A549 (cell line): ENCODE measurements around the gene YIPF1. TPM values are rescaled to one million over a fixed set of nuclear protein-coding genes. Genes with fewer than 3 reads are reported as not detected.

ENCODE experiments used
- ATAC-seq, 2 experiments: fragments of 200-7000 bp in 1 of 2; fragments of >200 bp in 1 of 2; cut with Nextera tagmentation in 1 of 2; cut with Tn5 transposase in 1 of 2; 3 replicates each; pipeline versions ENCODE4 v1.8.0 to v1.9.1; 2018 to 2020; ENCODE audit warnings: mild to moderate bottlenecking in 1 of 2, moderate library complexity in 1 of 2
- CTCF ChIA-PET: fragments of 300-600 bp; sonication (Branson Sonifier 250); formaldehyde crosslinking; extraction: SDS; loops from one replicate; lab custom pipeline; 2021; ENCODE audit warnings: antibody characterized with exemption, inconsistent platforms; lab: Yijun Ruan, JAX
- POLR2A ChIA-PET: fragments of 350-600 bp; formaldehyde crosslinking; extraction: SDS; loops from one replicate; lab custom pipeline; 2021; ENCODE audit warnings: antibody characterized with exemption, inconsistent platforms; lab: Yijun Ruan, JAX
- DNase-seq, 2 experiments: peaks; one replicate each; pipeline versions ENCODE4 v3.0.0 to v3.0.0-alpha.2; 2011 to 2016; ENCODE audit warnings: low read depth in 1 of 2, low spot score in 1 of 2
- FAIRE-seq: peaks from 2 replicates; lab custom pipeline; 2011; peaks lifted over from hg19 to GRCh38; lab: Jason Lieb, UNC
- H3K27ac ChIP-seq, 2 experiments: fragments of >200 bp; sonication (Bioruptor Twin); formaldehyde crosslinking; 3 replicates each; pipeline ENCODE4 v1.5.1; 2016 to 2017
- H3K4me1 ChIP-seq: fragments of >200 bp; sonication (Bioruptor Twin); formaldehyde crosslinking; 3 replicates; pipeline ENCODE4 v1.6.1; 2016
- H3K4me2 ChIP-seq: fragments of >200 bp; sonication (Bioruptor Twin); formaldehyde crosslinking; 3 replicates; pipeline ENCODE4 v1.6.1; 2016
- H3K4me3 ChIP-seq: fragments of >200 bp; sonication (Bioruptor Twin); formaldehyde crosslinking; 3 replicates; pipeline ENCODE4 v1.5.1; 2016
- H3K9me3 ChIP-seq: fragments of >200 bp; sonication (Bioruptor Twin); formaldehyde crosslinking; 3 replicates; pipeline ENCODE4 v1.6.1; 2016
- E2F6 ChIP-seq: IDR thresholded peaks from 2 replicates; pipeline ENCODE4 v1.6.1; 2012; ENCODE audit warnings: low read depth, borderline replicate concordance
- EP300 ChIP-seq, 2 experiments: fragments of >200 bp; sonication (Bioruptor Twin); formaldehyde crosslinking; IDR thresholded peaks; 2 replicates in 1 of 2; 3 replicates in 1 of 2; pipeline ENCODE4 v1.6.1; 2016 to 2017
- ESRRA ChIP-seq: fragments of 150-350 bp; IDR thresholded peaks from 2 replicates; pipeline ENCODE4 v1.6.1; 2014; ENCODE audit warnings: mild to moderate bottlenecking, low read length, borderline replicate concordance
- GATA3 ChIP-seq: IDR thresholded peaks from 2 replicates; pipeline ENCODE4 v1.6.1; 2012; ENCODE audit warnings: borderline replicate concordance
- HDAC2 ChIP-seq: fragments of 200-600 bp; sonication (generic); IDR thresholded peaks from 2 replicates; pipeline ENCODE4 v1.6.1; 2016
- HES2 ChIP-seq: fragments of >200 bp; sonication (Bioruptor Twin); formaldehyde crosslinking; IDR thresholded peaks from 2 replicates; pipeline ENCODE4 v1.6.1; 2016
- HOXA7 ChIP-seq: fragments of 250-450 bp; sonication (Bioruptor Pico); IDR thresholded peaks from 2 replicates; pipeline ENCODE4 v1.5.0; 2020; ENCODE audit warnings: mild to moderate bottlenecking, moderate library complexity
- JUN ChIP-seq, 2 experiments: fragments of >200 bp; sonication (Bioruptor Twin); formaldehyde crosslinking; IDR thresholded peaks; 2 replicates in 1 of 2; 3 replicates in 1 of 2; pipeline ENCODE4 v1.6.1; 2016 to 2017
- JUNB ChIP-seq: fragments of >200 bp; sonication (Bioruptor Twin); formaldehyde crosslinking; IDR thresholded peaks from 2 replicates; pipeline ENCODE4 v1.6.1; 2016
- KDM1A ChIP-seq: fragments of 200-600 bp; sonication (generic); IDR thresholded peaks from 2 replicates; pipeline ENCODE4 v1.6.1; 2016; ENCODE audit warnings: low read depth, mild to moderate bottlenecking
- KDM5A ChIP-seq: fragments of 200-600 bp; sonication (generic); IDR thresholded peaks from 2 replicates; pipeline ENCODE4 v1.6.1; 2016; ENCODE audit warnings: antibody characterized with exemption, mild to moderate bottlenecking
- MAFK ChIP-seq: fragments of 450-650 bp; IDR thresholded peaks from 2 replicates; pipeline ENCODE4 v1.6.1; 2014; ENCODE audit not compliant: partially characterized antibody
- NFE2L2 ChIP-seq: fragments of 150-350 bp; conservative IDR thresholded peaks from 2 replicates; pipeline ENCODE4 v1.6.1; 2014; ENCODE audit warnings: low read length
- PBX3 ChIP-seq: IDR thresholded peaks from 2 replicates; pipeline ENCODE4 v1.6.1; 2012
- POLR2A ChIP-seq: IDR thresholded peaks from 2 replicates; pipeline ENCODE4 v1.6.1; 2012; ENCODE audit warnings: mild to moderate bottlenecking, low read length
- RARB ChIP-seq: fragments of 250-450 bp; sonication (Bioruptor Pico); IDR thresholded peaks from 2 replicates; pipeline ENCODE4 v1.8.0; 2021; ENCODE audit warnings: mild to moderate bottlenecking, moderate library complexity
- RCOR1 ChIP-seq: fragments of 150-350 bp; IDR thresholded peaks from 2 replicates; pipeline ENCODE4 v1.6.1; 2014; ENCODE audit warnings: antibody characterized with exemption, low read length, low read depth
- REST ChIP-seq: fragments of 200-600 bp; sonication (generic); IDR thresholded peaks from 2 replicates; pipeline ENCODE4 v1.6.1; 2016; ENCODE audit warnings: antibody characterized with exemption, mild to moderate bottlenecking, moderate library complexity
- RFX5 ChIP-seq: fragments of 450-650 bp; IDR thresholded peaks from 2 replicates; pipeline ENCODE4 v1.7.1; 2014; ENCODE audit warnings: antibody characterized with exemption, mild to moderate bottlenecking, moderate library complexity
- SMC3 ChIP-seq: fragments of >200 bp; sonication (Bioruptor Twin); formaldehyde crosslinking; IDR thresholded peaks from 3 replicates; pipeline ENCODE4 v1.6.1; 2018; ENCODE audit warnings: inconsistent platforms
- TFCP2L1 ChIP-seq: fragments of 250-450 bp; sonication (Bioruptor Pico); IDR thresholded peaks from 2 replicates; pipeline ENCODE4 v1.5.0; 2021; ENCODE audit warnings: mild to moderate bottlenecking
- TP53 ChIP-seq: fragments of 250-450 bp; sonication (Bioruptor Pico); IDR thresholded peaks from 2 replicates; pipeline ENCODE4 v1.5.0; 2021; ENCODE audit warnings: mild to moderate bottlenecking, moderate library complexity
- USF2 ChIP-seq: fragments of 450-650 bp; IDR thresholded peaks from 2 replicates; pipeline ENCODE4 v1.6.1; 2014; ENCODE audit warnings: antibody characterized with exemption
- ZFP36 ChIP-seq: fragments of 450-650 bp; IDR thresholded peaks from 2 replicates; pipeline ENCODE4 v1.6.1; 2014; ENCODE audit warnings: borderline replicate concordance; ENCODE audit not compliant: partially characterized antibody
- WGBS: methylation state at CpG from one replicate; pipeline ENCODE4 v1.1.6; 2017; ENCODE audit errors: missing lambda C conversion rate; 5-methylcytosine and 5-hydroxymethylcytosine counted together
- polyA plus RNA-seq, 4 experiments: library from polyadenylated mRNA; depleted of rRNA in 3 of 4; stranded (reverse); fragments of >200 nt; fragmentation: RNase III in 1 of 4; extraction: RNeasy Plus Mini Kit Qiagen cat#74134 plus additional on column Dnase treatment in 1 of 4; gene quantifications; 2 replicates in 3 of 4; 3 replicates in 1 of 4; pipeline ENCODE4 v1.2.3, GENCODE V29; 2011 to 2017

YIPF1 gene
- polyA plus RNA-seq, 2 of the 4 experiments (the other 2 are of a cell fraction): 15.4 to 30.1 TPM

- FAIRE-seq (no peak), ATAC-seq (no peak), DNase-seq (no peak)
- Histone ChIP-seq H3K27ac (no peak overlapping the region), H3K4me3 (no peak overlapping the region), H3K9me3 (no peaks in the 10 kb centered on the region), H3K4me1 (peaks cover 8% of the 10 kb centered on the region; the same call in 2 of the 3 replicates), H3K4me2 (no peak overlapping the region; the same call in 2 of the 3 replicates)
- CTCF ChIA-PET: no interaction called here
- POLR2A ChIA-PET: no interaction called here
- 83% methylated on average over 2 of the region's 2 CpGs for WGBS
- TF ChIP-seq EP300 (IDR thresholded peaks at IDR 0.05): no peak
- no peak for TF ChIP-seq MAFK
- no peak for TF ChIP-seq NFE2L2
- TF ChIP-seq PBX3: no peak
- TF ChIP-seq REST: no peak
- TF ChIP-seq RCOR1: no peak
- no peak for TF ChIP-seq TFCP2L1 (CRISPR knock-in tag)
- no peak for TF ChIP-seq POLR2A
- no peak for TF ChIP-seq JUN (IDR thresholded peaks at IDR 0.05)
- TF ChIP-seq HES2: no peak
- TF ChIP-seq JUNB: no peak
- no peak for TF ChIP-seq E2F6
- TF ChIP-seq HDAC2: no peak
- no peak for TF ChIP-seq USF2
- no peak for TF ChIP-seq RFX5
- no peak for TF ChIP-seq GATA3
- TF ChIP-seq KDM5A: no peak
- no peak for TF ChIP-seq ESRRA
Measured at GRCh38 chr1:53835491-53835890, 54.1 kb downstream of the YIPF1 start.

- TF ChIP-seq JUN (IDR thresholded peaks at IDR 0.05): no peak
- no peak for TF ChIP-seq TFCP2L1 (CRISPR knock-in tag)
- no peak for TF ChIP-seq ZFP36
- TF ChIP-seq POLR2A: no peak
- no peak for TF ChIP-seq RARB (CRISPR knock-in tag)
- TF ChIP-seq TP53: no peak
- TF ChIP-seq ESRRA: no peak
- no peak for TF ChIP-seq SMC3
- TF ChIP-seq KDM1A: no peak
- no peak for TF ChIP-seq HOXA7
- TF ChIP-seq KDM5A: no peak
- no peak for TF ChIP-seq E2F6
- no peak for TF ChIP-seq JUNB
- WGBS: 89% methylated on average over 11 of the region's 11 CpGs
- no peak overlapping the region for H3K4me2 ChIP-seq
- no peak overlapping the region for H3K27ac ChIP-seq
- no peak for ATAC-seq
- H3K9me3 ChIP-seq: no peaks in the 10 kb centered on the region
- no peak for DNase-seq
- no peak for FAIRE-seq
- no peak overlapping the region for H3K4me3 ChIP-seq
- peaks cover 8% of the 10 kb centered on the region; the same call in 2 of the 3 replicates for H3K4me1 ChIP-seq
- ChIA-PET CTCF (interaction anchor here (1.3 kb wide), 1 partner anchor 14 kb away, joined by 3 read pairs; no protein-coding TSS in a partner anchor), POLR2A (no interaction called here)
Measured at GRCh38 chr1:53834776-53835175, 54.8 kb downstream of the YIPF1 start.
